B cell (primary cell): Measurements from ENCODE around the gene KCNMB3. TPM values are rescaled to one million over a fixed set of nuclear protein-coding genes. Genes with fewer than 3 reads are reported as not detected.

Experiments used
- polyA plus RNA-seq: library from polyadenylated mRNA; depleted of rRNA; stranded (reverse); fragments of >200 nt; gene quantifications from 2 replicates; pipeline ENCODE4 v1.2.3, GENCODE V29; 2012
- total RNA-seq, 2 donors: library from RNA; stranded (reverse); fragments of 120-200 nt in 1 of 2; gene quantifications; 1 replicate in 1 of 2; 2 replicates in 1 of 2; pipeline versions ENCODE4 v1.2.3 to v1.2.4, GENCODE V29; 2013 to 2022

KCNMB3 gene
- total and polyA plus RNA-seq, 2 donors (not counting 1 experiment from before 2014, with no cell fraction given), result 3.5 to 5.7 TPM

Other genes starting within 250 kb of the KCNMB3 start
- 17.5 and 19.5 TPM in 2 replicates for gene ZMAT3, start 179.3 kb downstream of the KCNMB3 start, total RNA-seq
- 3.6 and 4.3 TPM in 2 replicates for gene ZMAT3, start 179.3 kb downstream of the KCNMB3 start, polyA plus RNA-seq
- 59.5 and 61.8 TPM in 2 replicates for gene PIK3CA, start 102.8 kb downstream of the KCNMB3 start, total RNA-seq
- 6.4 and 11.8 TPM in 2 replicates for gene PIK3CA, start 102.8 kb downstream of the KCNMB3 start, polyA plus RNA-seq
- 39.8 and 43.1 TPM in 2 replicates for gene ZNF639, start 71.9 kb upstream of the KCNMB3 start, total RNA-seq
- gene ZNF639, start 71.9 kb upstream of the KCNMB3 start, polyA plus RNA-seq, result 22.4 and 35.5 TPM in 2 replicates
- gene MFN1, start 96.6 kb upstream of the KCNMB3 start, total RNA-seq, result 98.9 and 108 TPM in 2 replicates
- gene MFN1, start 96.6 kb upstream of the KCNMB3 start, polyA plus RNA-seq, result 21.7 and 26.0 TPM in 2 replicates
- gene GNB4, start 200.4 kb upstream of the KCNMB3 start, total RNA-seq, result 24.0 and 24.6 TPM in 2 replicates
- gene GNB4, start 200.4 kb upstream of the KCNMB3 start, polyA plus RNA-seq, result 7.6 and 15.2 TPM in 2 replicates